Measurements from ENCODE around the gene TMEM258.

DNA sequence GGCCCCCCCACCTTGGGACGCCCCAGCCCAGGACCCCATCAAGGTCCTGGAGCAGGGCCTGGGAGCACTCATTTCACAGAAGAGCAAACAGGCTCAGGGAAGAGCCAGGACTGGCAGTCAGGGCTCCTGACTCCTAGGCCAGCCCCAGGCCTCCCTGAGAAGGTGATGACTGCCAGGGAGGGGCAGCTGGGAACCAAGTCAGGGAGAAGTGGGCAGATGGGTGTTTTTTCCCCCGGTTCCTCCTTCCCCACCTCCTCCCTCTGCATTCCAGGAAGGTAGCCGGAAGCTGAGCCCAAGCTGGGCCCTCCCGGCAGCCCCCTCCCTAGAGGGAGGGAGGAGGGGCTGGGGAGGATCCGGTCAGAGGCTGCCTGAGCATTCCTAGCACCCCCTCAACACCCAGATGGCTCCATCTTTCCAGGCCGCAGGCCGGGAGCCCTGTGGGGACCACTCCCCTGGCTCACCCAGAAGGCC lies 20.4 kb downstream of the TMEM258 start:
- TF ChIP-seq POLR2A (IDR thresholded peaks at IDR 0.05) = no peak
- TF ChIP-seq, protein P1, sequence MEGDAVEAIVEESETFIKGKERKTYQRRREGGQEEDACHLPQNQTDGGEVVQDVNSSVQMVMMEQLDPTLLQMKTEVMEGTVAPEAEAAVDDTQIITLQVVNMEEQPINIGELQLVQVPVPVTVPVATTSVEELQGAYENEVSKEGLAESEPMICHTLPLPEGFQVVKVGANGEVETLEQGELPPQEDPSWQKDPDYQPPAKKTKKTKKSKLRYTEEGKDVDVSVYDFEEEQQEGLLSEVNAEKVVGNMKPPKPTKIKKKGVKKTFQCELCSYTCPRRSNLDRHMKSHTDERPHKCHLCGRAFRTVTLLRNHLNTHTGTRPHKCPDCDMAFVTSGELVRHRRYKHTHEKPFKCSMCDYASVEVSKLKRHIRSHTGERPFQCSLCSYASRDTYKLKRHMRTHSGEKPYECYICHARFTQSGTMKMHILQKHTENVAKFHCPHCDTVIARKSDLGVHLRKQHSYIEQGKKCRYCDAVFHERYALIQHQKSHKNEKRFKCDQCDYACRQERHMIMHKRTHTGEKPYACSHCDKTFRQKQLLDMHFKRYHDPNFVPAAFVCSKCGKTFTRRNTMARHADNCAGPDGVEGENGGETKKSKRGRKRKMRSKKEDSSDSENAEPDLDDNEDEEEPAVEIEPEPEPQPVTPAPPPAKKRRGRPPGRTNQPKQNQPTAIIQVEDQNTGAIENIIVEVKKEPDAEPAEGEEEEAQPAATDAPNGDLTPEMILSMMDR (IDR thresholded peaks at IDR 0.05) = no peak
